ENCODE data around the gene KRTAP22-2.

- no peak for TF ChIP-seq CTCF (IDR thresholded peaks at IDR 0.05 in 8 of 11, conservative IDR thresholded peaks at IDR 0.05 in 3 of 11)
- no peak for TF ChIP-seq POLR2A (IDR thresholded peaks at IDR 0.05)
- no peak for TF ChIP-seq POLR2AphosphoS5 (IDR thresholded peaks at IDR 0.05)
Measured at GRCh38 chr21:30555095-30555494, 35.1 kb downstream of the KRTAP22-2 start.
